ENCODE measurements around the gene LCN15.

- TF ChIP-seq PATZ1 (CRISPR knock-in tag; IDR thresholded peaks at IDR 0.05; ENCODE audit: borderline replicate concordance) (no peak), POU6F1 (CRISPR knock-in tag; IDR thresholded peaks at IDR 0.05; ENCODE audit: borderline replicate concordance, low read depth) (no peak), ARNTL (CRISPR knock-in tag; IDR thresholded peaks at IDR 0.05; ENCODE audit: borderline replicate concordance, low read depth) (no peak), RARB (CRISPR knock-in tag; IDR thresholded peaks at IDR 0.05) (no peak), CSRNP3 (CRISPR knock-in tag; IDR thresholded peaks at IDR 0.05) (no peak), ZC3H10 (CRISPR knock-in tag; IDR thresholded peaks at IDR 0.05) (no peak), ESRRG (CRISPR knock-in tag; IDR thresholded peaks at IDR 0.05) (no peak), ZNF70 (CRISPR knock-in tag; IDR thresholded peaks at IDR 0.05) (no peak), BACH2 (CRISPR knock-in tag; IDR thresholded peaks at IDR 0.05; ENCODE audit: borderline replicate concordance) (no peak), ZFP30 (CRISPR knock-in tag; IDR thresholded peaks at IDR 0.05) (no peak), ZFP3 (CRISPR knock-in tag; IDR thresholded peaks at IDR 0.05) (no peak)
Measured at GRCh38 chr9:136740069-136740468, 24.2 kb downstream of the LCN15 start.

Data from SK-N-SH treated with all-trans-retinoic acid at 6 μM for 48 hours (cell line).